ENCODE results near the gene ZNF148.

ZNF148 gene

GRCh38 chr3:125267460-125267859, 107.7 kb downstream of the ZNF148 start:
- no peak for DNase-seq

GRCh38 chr3:125266971-125267370, 108.2 kb downstream of the ZNF148 start:
- DNase-seq: no peak

GRCh38 chr3:125262161-125262560, 113.0 kb downstream of the ZNF148 start:
- no peak for DNase-seq

- DNase-seq: no peak
These were observed 114.1 kb downstream of the ZNF148 start for GRCh38 chr3:125261031-125261430.

GRCh38 chr3:125260158-125260557, 115.0 kb downstream of the ZNF148 start:
- no peak for DNase-seq

- no peak for DNase-seq
These were observed 117.6 kb downstream of the ZNF148 start for GRCh38 chr3:125257536-125257935.

GRCh38 chr3:125256675-125257074, 118.5 kb downstream of the ZNF148 start:
- no peak for DNase-seq

- no peak for DNase-seq
These were observed 124.2 kb downstream of the ZNF148 start for GRCh38 chr3:125250973-125251372.

- DNase-seq: no peak
These were observed 128.9 kb downstream of the ZNF148 start for GRCh38 chr3:125246237-125246636.

- DNase-seq: no peak
These were observed 129.6 kb downstream of the ZNF148 start for GRCh38 chr3:125245521-125245920.

- DNase-seq: no peak
These were observed 134.6 kb downstream of the ZNF148 start for GRCh38 chr3:125240496-125240895.

- no peak for DNase-seq
These were observed 135.9 kb downstream of the ZNF148 start for GRCh38 chr3:125239266-125239665.

- DNase-seq: no peak
These were observed 136.4 kb downstream of the ZNF148 start for GRCh38 chr3:125238759-125239158.

- no peak for DNase-seq
These were observed 138.7 kb downstream of the ZNF148 start for GRCh38 chr3:125236331-125236903.

- DNase-seq: no peak
These were observed 140.3 kb downstream of the ZNF148 start for GRCh38 chr3:125234831-125235230.

- no peak for DNase-seq
These were observed 142.7 kb downstream of the ZNF148 start for GRCh38 chr3:125232401-125232800.

- no peak for DNase-seq
These were observed 143.2 kb downstream of the ZNF148 start for GRCh38 chr3:125231895-125232294.

- no peak for DNase-seq
These were observed 145.4 kb downstream of the ZNF148 start for GRCh38 chr3:125229707-125230106.

GRCh38 chr3:125229168-125229567, 146.0 kb downstream of the ZNF148 start:
- DNase-seq: no peak

- DNase-seq: no peak
These were observed 153.3 kb downstream of the ZNF148 start for GRCh38 chr3:125221831-125222230.

GRCh38 chr3:125220727-125221429, 154.2 kb downstream of the ZNF148 start:
- no peak for DNase-seq

- no peak for DNase-seq
These were observed 154.9 kb downstream of the ZNF148 start for GRCh38 chr3:125220183-125220582.

- DNase-seq: no peak
These were observed 155.8 kb downstream of the ZNF148 start for GRCh38 chr3:125219261-125219701.

GRCh38 chr3:125214738-125215137, 160.4 kb downstream of the ZNF148 start:
- no peak for DNase-seq
